ENCODE results near the gene SKAP2.

DNA sequence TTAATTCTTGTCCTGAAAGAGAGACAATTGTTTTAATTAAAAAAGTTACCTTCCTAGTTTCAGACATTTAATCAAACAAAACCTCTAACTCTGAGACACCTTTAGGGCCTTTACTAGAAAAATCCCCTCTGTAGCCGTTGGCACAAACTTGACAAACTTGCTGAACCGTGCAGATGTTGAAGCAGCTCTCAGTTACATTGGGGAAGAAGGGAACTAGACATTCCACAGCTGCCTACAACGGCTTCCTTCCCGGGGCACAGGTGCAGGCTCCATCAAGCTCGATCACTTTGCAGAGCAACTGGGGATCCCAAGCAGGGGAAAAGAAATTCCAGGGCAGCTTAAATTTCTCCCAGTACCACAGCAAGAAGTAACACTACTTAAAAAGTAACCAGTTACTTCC is 141.3 kb downstream of the SKAP2 start:
- TF ChIP-seq EP300 (IDR thresholded peaks at IDR 0.05; ENCODE audit: borderline replicate concordance in 1 of 2, control insufficient read depth in 1 of 2, low read depth in 2 of 2, low read length in 2 of 2) = no peak
- no peak for TF ChIP-seq EZH2 (IDR thresholded peaks at IDR 0.05; ENCODE audit: borderline replicate concordance, control insufficient read depth, low read depth, low read length)
- no peak for TF ChIP-seq POLR2AphosphoS5 (IDR thresholded peaks at IDR 0.05; ENCODE audit: low read length)
- TF ChIP-seq, protein P1, sequence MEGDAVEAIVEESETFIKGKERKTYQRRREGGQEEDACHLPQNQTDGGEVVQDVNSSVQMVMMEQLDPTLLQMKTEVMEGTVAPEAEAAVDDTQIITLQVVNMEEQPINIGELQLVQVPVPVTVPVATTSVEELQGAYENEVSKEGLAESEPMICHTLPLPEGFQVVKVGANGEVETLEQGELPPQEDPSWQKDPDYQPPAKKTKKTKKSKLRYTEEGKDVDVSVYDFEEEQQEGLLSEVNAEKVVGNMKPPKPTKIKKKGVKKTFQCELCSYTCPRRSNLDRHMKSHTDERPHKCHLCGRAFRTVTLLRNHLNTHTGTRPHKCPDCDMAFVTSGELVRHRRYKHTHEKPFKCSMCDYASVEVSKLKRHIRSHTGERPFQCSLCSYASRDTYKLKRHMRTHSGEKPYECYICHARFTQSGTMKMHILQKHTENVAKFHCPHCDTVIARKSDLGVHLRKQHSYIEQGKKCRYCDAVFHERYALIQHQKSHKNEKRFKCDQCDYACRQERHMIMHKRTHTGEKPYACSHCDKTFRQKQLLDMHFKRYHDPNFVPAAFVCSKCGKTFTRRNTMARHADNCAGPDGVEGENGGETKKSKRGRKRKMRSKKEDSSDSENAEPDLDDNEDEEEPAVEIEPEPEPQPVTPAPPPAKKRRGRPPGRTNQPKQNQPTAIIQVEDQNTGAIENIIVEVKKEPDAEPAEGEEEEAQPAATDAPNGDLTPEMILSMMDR (IDR thresholded peaks at IDR 0.05 in 2 of 3, conservative IDR thresholded peaks at IDR 0.05 in 1 of 3; ENCODE audit: control insufficient read depth in 2 of 3, extremely low read depth in 1 of 3, insufficient read depth in 1 of 3, low read depth in 3 of 3, low read length in 3 of 3) = no peak
- no peak for TF ChIP-seq SUPT20H (IDR thresholded peaks at IDR 0.05; ENCODE audit: borderline replicate concordance, control insufficient read depth, low read depth, low read length)
- no peak for TF ChIP-seq IRF4 (IDR thresholded peaks at IDR 0.05; ENCODE audit: low read depth, low read length)
- no peak for TF ChIP-seq CEBPB (IDR thresholded peaks at IDR 0.05; ENCODE audit: borderline replicate concordance in 1 of 2, low read depth in 2 of 2, low read length in 2 of 2)
- TF ChIP-seq POLR2A (IDR thresholded peaks at IDR 0.05; ENCODE audit: low read depth, low read length) = no peak
- no peak for TF ChIP-seq JUNB (IDR thresholded peaks at IDR 0.05)

Measured in GM12878 (cell line).